Left lung (tissue), 10 donors: ENCODE measurements around the gene FAM219A. TPM values are rescaled to one million over a fixed set of nuclear protein-coding genes. Genes with fewer than 3 reads are reported as not detected.

Experiments
- ATAC-seq: fragments of 200-7000 bp; cut with Tn5 transposase; one replicate; pipeline ENCODE4 v1.9.1; 2020; ENCODE audit warnings: moderate library complexity
- DNase-seq, 4 donors: peaks; one replicate each; pipeline ENCODE4 v3.0.0-alpha.2; 2013 to 2020
- H3K27ac ChIP-seq, 2 donors: fragments of 200-600 bp; sonication (generic) in 1 of 2; one replicate each; pipeline versions ENCODE4 v1.5.0 to v1.8.0; 2020 to 2021
- H3K27me3 ChIP-seq, 2 donors: fragments of 200-600 bp; sonication (generic) in 1 of 2; one replicate each; pipeline versions ENCODE4 v1.5.0 to v1.8.0; 2020 to 2021
- H3K36me3 ChIP-seq, 2 donors: fragments of 200-600 bp; sonication (generic) in 1 of 2; one replicate each; pipeline versions ENCODE4 v1.5.0 to v1.8.0; 2020 to 2021
- H3K4me1 ChIP-seq, 2 donors: fragments of 200-600 bp; one replicate each; pipeline ENCODE4 v1.8.0; 2021
- H3K4me3 ChIP-seq, 2 donors: fragments of 200-600 bp; sonication (generic) in 1 of 2; one replicate each; pipeline versions ENCODE4 v1.5.0 to v1.8.0; 2020 to 2021; ENCODE audit warnings: mild to moderate bottlenecking in 1 of 2
- H3K9me3 ChIP-seq, 2 donors: fragments of 200-600 bp; sonication (generic) in 1 of 2; one replicate each; pipeline versions ENCODE4 v1.5.0 to v1.8.0; 2020 to 2021
- intact Hi-C, 2 donors: fragments of 100-400 bp; cut with DNase I; formaldehyde crosslinking; loops; one replicate each; pipeline versions ENCODE4 v1.11.2 to v1.14.2; 2022
- polyA plus RNA-seq, 6 donors: library from polyadenylated mRNA; unstranded; fragments of 120-200 nt; gene quantifications; one replicate each; pipeline ENCODE4 v1.2.1, GENCODE V29; 2013; ENCODE audit not compliant: insufficient read length in 6 of 6
- total RNA-seq, 2 donors: library from RNA; stranded (reverse); fragmentation: NEBNext Ultra II Directional; extraction: Animal tissue kit (Norgen Biotek cat#: 25700); gene quantifications; one replicate each; pipeline ENCODE4 v1.2.1, GENCODE V29; 2021
- TF ChIP-seq, protein P1 (sequence below), 2 donors: fragments of 200-600 bp; sonication (generic) in 1 of 2; IDR thresholded peaks; one replicate each; pipeline versions ENCODE4 v1.5.0 to v1.8.0; 2021; ENCODE audit warnings: antibody characterized with exemption in 2 of 2
- donor health status: DM: no; HTN: yes; CAD: no.
- donor health status: DM: no; HTN: no; CAD: no.

The FAM219A gene
- total and polyA plus RNA-seq, 8 donors: 12.3 to 23.0 (median 14.6) TPM

GRCh38 chr9:34457266-34458012 is 931 bp downstream of the FAM219A start:
- TF ChIP-seq, protein P1, sequence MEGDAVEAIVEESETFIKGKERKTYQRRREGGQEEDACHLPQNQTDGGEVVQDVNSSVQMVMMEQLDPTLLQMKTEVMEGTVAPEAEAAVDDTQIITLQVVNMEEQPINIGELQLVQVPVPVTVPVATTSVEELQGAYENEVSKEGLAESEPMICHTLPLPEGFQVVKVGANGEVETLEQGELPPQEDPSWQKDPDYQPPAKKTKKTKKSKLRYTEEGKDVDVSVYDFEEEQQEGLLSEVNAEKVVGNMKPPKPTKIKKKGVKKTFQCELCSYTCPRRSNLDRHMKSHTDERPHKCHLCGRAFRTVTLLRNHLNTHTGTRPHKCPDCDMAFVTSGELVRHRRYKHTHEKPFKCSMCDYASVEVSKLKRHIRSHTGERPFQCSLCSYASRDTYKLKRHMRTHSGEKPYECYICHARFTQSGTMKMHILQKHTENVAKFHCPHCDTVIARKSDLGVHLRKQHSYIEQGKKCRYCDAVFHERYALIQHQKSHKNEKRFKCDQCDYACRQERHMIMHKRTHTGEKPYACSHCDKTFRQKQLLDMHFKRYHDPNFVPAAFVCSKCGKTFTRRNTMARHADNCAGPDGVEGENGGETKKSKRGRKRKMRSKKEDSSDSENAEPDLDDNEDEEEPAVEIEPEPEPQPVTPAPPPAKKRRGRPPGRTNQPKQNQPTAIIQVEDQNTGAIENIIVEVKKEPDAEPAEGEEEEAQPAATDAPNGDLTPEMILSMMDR (IDR thresholded peaks at IDR 0.05): no peak
- intact Hi-C loops: no loop called here
- ATAC-seq: peak; percentile 51

DNA sequence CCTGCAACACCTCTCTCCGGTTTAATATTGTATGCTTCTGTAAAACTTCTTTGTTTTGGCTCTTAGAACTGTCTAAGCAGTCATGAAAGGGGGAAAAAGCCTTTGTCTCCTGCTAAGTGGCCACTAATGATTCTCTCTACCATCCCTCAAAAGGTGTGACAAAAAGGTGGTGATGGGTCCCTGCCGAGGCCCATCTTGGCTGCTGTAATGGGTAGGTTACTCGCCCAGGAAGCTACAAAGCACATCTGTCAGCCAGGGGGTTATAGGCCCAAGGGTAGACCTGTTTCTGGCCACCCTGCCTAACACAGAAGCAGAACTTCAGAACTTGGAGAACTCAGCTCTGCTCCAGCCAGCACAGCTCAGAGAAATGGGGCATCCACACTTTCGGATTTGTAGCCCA is 1.6 kb downstream of the FAM219A start:
- Histone ChIP-seq H3K27ac (peak overlapping the region; percentile 77 to 84), H3K4me1 (peaks cover 5 to 38% of the 10 kb centered on the region in 2 donors), H3K27me3 (peaks cover 0 to 1% of the 10 kb centered on the region in 2 donors), H3K36me3 (no peaks in the 10 kb centered on the region), H3K4me3 (peak overlapping the region; percentile 60 to 88), H3K9me3 (no peaks in the 10 kb centered on the region)
- TF ChIP-seq, protein P1 (IDR thresholded peaks at IDR 0.05): no peak
- DNase-seq: no peak
- intact Hi-C loops: no loop called here
- ATAC-seq: no peak

More at GRCh38 chr9:34457266-34458012, 931 bp downstream of the FAM219A start:
- DNase-seq: peak in 3 of 4 donors; percentile 72 to 85 (median 73)
- Histone ChIP-seq H3K36me3 (no peaks in the 10 kb centered on the region), H3K9me3 (no peaks in the 10 kb centered on the region), H3K4me1 (peaks cover 5 to 36% of the 10 kb centered on the region in 2 donors), H3K27ac (peak overlapping the region; percentile 77 to 84), H3K4me3 (peak overlapping the region; percentile 60 to 88), H3K27me3 (peaks cover 0 to 6% of the 10 kb centered on the region in 2 donors)

GRCh38 chr9:34456151-34456550 is 2.2 kb downstream of the FAM219A start:
- intact Hi-C loops: no loop called here
- H3K27me3 ChIP-seq: no peaks in the 10 kb centered on the region
- peak overlapping the region in 1 of 2 donors; percentile 84 for H3K27ac ChIP-seq
- peaks cover 8 to 44% of the 10 kb centered on the region in 2 donors for H3K4me1 ChIP-seq
- TF ChIP-seq, protein P1 (IDR thresholded peaks at IDR 0.05): no peak
- H3K36me3 ChIP-seq: no peaks in the 10 kb centered on the region
- H3K9me3 ChIP-seq: no peaks in the 10 kb centered on the region
- H3K4me3 ChIP-seq: no peak overlapping the region
- DNase-seq (no peak), ATAC-seq (no peak)

GRCh38 chr9:34454571-34455065 is 3.8 kb downstream of the FAM219A start:
- TF ChIP-seq, protein P1 (IDR thresholded peaks at IDR 0.05): no peak
- Histone ChIP-seq H3K27ac (no peak overlapping the region), H3K27me3 (no peaks in the 10 kb centered on the region), H3K36me3 (no peaks in the 10 kb centered on the region), H3K9me3 (no peaks in the 10 kb centered on the region), H3K4me1 (peaks cover 8 to 53% of the 10 kb centered on the region in 2 donors), H3K4me3 (no peak overlapping the region)
- ATAC-seq (no peak), DNase-seq (no peak)
- intact Hi-C loops: no loop called here

GRCh38 chr9:34452568-34452967 is 5.8 kb downstream of the FAM219A start:
- TF ChIP-seq, protein P1 (IDR thresholded peaks at IDR 0.05): no peak
- intact Hi-C loops: no loop called here
- H3K4me1 ChIP-seq: peaks cover 8 to 45% of the 10 kb centered on the region in 2 donors

More at GRCh38 chr9:34452568-34452967, 5.8 kb downstream of the FAM219A start:
- Histone ChIP-seq H3K27ac (no peak overlapping the region), H3K9me3 (no peaks in the 10 kb centered on the region), H3K4me3 (no peak overlapping the region), H3K36me3 (no peaks in the 10 kb centered on the region), H3K27me3 (no peaks in the 10 kb centered on the region)
- no peak for ATAC-seq
- DNase-seq: no peak
